ENCODE results near the gene C1QTNF3.
A peak's percentile ranks its signal among the peaks of the same experiment; 100 is the strongest.
"Not testable (repeated sequence)": the region's sequence is repeated elsewhere in the genome, so short reads cannot be mapped to it uniquely, and the experiment has no call there.

The C1QTNF3 gene

DNA sequence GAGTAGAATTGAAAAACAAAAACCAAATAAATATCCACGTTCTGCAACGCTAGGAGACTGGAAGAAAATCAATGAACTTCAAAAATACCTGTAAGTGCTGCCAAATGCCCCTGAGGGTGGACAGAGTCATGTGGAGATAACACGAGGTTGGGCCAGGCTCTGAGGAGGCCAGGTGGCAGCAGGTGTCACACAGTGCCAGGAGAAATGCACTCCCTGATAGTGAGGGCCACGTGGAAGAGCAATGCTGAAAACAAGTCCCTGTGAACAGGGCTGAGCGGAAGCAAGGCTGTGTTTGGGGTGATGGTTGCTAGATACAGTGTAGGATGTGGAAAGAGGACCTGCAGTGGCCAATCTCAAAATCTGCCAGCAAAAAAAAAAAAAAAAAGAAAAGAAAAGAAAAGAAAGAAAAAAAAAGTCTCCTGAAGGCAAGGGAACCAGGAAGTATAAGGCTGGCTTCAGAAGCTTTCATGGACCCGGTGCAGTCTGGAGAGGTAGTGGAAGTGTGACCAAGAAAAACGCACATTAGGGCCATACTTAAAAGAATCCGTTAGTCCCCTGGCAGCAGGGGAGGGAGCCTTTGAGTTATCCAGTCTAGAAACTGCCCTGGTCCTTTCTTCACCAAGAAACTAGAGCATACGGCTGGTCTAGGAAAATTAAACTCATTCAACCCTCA, 16.8 kb downstream of the C1QTNF3 start:
- no peak for DNase-seq (ENCODE audit: low read depth in 2 of 2, low spot score in 1 of 2)

DNA sequence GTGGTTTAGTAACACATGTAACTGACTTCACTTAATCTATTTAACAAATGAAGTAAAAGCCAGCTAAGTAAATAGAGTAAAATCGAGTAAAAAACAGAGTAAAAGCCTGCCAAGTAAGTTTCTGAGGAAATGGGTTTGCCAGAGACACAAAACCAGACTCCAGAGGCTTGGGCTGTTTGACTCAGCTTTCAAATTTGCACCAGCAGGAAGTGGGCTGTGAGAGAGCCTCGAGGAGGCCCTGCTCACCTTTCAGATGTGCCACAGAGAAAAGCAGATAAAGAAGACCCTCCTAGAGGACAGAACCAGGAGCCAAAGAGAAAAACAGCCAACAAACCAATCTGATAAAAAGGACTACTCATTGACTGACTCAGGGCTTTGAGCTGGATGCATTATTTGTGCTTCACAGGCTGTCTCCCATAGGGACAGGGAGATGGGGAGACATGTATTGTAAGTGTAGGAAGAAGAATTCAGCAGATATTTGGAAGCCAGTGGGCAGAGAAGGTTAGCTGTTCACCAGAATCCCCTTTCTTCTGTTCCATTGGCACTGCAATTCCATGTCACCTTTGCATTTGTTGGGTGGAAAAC, 20.8 kb downstream of the C1QTNF3 start:
- DNase-seq (ENCODE audit: low read depth in 2 of 2, low spot score in 1 of 2), result no peak

DNA sequence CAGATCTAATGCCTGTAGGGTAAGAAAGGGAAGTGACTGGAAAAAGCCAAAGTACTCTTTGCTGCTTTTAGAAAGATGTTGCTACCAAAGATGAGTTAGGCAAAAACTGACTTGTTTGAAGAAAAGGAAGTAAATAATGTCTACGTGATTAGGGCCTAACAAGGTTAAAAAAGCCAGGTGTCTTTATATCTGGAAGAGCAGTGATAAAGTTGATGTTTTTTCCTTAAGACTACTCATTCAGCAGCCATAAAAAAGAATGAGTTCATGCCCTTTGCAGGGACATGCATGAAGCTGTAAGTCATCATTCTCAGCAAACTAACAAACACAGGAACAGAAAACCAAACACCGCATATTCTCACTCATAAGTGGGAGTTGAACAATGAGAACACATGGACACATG, 21.7 kb downstream of the C1QTNF3 start:
- DNase-seq (ENCODE audit: low read depth in 2 of 2, low spot score in 1 of 2), result no peak

DNA sequence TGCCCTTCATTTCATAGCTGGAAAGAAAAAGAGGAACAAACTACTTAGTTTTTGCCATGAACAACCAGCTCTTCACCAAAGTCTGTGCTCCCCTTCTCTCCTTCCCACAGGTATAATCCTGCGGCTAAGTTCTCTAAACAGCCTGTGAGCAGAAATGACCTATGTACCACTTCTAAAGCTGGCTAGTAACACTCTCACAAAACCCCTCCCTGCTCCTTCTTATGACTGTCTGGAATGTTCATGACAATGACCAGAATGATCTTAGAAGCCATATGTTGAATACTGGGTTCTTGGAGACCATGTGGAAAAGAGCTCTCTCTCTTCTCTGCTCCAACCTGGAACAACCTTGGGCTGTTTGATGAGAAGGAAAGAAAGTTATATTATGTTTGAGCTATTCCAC, 22.3 kb downstream of the C1QTNF3 start:
- DNase-seq (ENCODE audit: low read depth in 2 of 2, low spot score in 1 of 2), result no peak

DNA sequence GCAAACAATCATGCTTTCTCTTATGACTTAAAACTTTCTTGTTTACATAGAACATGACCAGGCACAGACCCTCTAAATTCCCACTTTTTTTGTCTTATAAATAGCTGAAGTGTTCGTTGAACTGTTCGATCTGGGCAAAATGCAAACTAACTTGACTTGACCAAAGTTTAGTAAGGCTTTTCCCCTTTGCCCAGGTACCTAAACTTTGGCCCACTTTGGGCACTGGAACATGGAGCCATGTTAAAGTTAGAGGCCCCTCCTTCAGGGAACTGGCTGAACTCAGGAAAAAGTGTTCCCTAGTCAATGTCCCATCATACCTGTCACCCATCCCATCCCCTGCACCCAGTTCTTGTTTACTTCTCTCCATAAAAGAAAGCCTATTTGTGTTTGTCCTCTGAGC, 25.8 kb downstream of the C1QTNF3 start:
- DNase-seq (ENCODE audit: low read depth in 2 of 2, low spot score in 1 of 2), result no peak

DNA sequence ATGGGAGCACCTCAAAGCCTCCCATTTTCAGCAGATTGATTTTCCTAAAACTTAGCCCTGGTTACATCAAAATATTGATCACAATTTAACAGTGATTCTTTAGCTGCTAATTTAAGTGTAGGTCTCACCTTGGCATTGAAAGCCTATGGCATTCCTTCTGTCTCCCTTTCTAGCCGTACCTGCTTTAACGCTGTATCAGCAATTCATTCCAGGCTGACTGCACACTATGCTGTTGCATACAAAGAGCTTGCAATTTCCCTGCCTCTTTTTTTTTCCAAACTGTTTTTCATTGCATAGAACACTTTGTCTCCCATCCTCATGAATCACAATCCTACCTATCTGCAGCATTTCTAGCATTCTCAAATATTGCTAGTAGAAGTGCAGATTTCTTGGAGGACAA, 26.3 kb downstream of the C1QTNF3 start:
- DNase-seq (ENCODE audit: low read depth in 2 of 2, low spot score in 1 of 2), result no peak

DNA sequence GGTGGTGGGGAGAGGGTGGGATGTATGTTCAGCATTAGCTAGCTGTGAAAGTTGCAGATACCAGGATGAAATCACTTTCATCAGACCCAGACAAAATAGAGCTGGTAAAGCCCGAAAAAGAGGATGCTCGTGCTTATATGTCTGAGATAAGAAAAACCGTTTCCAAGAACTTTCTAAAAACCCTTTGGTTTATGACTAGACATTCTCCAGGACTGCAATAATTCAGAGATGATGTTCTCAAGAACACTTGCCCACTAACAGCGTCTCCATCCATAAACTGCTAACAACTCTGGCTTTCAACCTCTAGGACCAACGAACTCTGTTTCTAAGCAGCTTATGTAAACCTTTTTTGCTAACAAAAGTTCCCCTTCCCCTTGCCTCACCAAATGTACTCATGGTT, 26.8 kb downstream of the C1QTNF3 start:
- no peak for DNase-seq (ENCODE audit: low read depth in 2 of 2, low spot score in 1 of 2)

DNA sequence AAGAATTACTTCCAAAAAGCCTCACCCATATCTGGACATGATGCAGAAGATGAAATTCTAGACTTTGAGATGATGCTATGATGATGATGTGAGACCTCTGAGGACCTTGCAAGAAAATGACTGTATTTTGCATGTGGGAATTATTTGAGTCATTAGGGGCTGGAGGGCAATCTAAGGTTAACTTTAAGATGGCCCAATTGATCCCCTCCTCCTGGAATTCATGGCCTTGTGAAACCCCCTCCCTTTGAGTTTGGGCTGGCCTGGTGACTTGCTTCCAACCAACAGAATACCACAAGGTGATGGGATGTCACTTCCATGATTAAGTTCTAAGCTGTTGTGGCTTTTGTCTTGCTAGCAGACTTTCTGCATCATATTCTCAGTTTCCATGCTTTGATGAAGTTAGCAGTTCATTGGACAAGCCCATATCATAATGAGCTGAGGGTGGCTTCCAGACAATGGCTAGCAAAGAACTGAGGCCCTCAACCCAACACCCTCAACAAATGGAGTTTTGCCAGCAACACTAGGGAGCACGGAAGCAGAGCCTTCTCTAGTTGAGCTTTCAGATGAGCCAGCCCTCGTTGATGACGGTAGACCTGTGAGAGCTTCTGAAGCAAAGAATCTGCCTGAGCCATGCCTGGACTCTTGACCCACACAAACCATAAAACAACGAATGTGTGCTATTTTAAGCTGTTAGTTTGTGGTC, 27.7 kb downstream of the C1QTNF3 start:
- DNase-seq (ENCODE audit: low read depth in 2 of 2, low spot score in 1 of 2), result no peak

DNA sequence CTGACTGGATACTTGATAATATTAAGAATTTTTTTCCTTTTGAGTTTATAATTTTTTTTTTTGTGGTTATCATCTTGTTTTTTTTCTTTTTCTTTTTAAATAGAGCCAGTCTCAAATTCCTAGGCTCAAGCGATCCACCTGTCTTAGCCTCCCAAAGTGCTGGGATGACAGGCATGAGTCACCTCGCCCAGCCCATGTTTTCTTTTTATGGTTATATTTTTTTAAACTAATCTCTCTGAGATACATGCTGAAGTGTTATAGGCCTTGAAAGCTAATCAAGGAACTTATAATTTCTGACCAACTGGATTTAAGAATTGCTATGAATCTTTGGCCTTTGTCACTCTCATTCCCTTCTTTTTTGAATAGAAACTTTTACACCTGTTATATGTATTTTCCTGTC, 28.4 kb downstream of the C1QTNF3 start:
- no peak for DNase-seq (ENCODE audit: low read depth in 2 of 2, low spot score in 1 of 2)

DNA sequence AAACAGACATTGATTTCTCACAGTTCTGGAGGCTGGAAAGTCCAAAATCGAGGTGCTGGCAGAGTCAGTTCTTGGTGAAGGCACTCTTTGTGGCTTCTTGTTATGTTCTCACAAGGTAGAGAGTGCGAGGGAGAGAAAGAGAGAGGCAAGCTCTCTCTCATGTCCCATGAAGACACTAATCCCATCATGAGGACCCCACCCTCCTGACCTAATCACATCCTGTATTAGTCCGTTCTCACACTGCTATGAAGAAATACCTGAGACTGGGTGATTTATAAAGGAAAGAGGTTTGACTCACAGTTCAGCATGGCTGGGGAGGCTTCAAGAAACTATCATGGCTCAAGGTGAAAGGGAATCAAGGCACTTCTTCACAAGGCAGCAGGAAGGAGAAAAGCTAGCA, 29.5 kb downstream of the C1QTNF3 start:
- no peak for DNase-seq (ENCODE audit: low read depth in 2 of 2, low spot score in 1 of 2)

DNA sequence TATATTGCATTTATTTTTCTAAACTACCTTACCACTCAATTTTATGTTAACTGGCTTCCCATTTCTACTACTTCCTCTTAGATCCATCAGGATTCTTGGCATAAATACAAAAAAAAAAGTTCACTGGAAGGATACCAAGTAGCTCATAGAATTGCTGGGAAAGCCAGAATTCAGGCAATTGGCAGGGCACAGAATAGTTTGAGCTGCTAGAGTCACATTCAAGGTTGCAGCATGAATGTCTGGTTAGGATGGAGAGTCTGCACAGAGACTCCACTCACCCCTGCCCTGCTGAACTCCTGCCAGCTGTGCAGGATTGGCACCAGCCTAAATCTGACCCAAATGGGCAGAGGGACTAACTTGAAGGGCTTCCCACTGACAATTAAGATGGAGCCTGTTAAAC, 30.2 kb downstream of the C1QTNF3 start:
- no peak for DNase-seq (ENCODE audit: low read depth in 2 of 2, low spot score in 1 of 2)

DNA sequence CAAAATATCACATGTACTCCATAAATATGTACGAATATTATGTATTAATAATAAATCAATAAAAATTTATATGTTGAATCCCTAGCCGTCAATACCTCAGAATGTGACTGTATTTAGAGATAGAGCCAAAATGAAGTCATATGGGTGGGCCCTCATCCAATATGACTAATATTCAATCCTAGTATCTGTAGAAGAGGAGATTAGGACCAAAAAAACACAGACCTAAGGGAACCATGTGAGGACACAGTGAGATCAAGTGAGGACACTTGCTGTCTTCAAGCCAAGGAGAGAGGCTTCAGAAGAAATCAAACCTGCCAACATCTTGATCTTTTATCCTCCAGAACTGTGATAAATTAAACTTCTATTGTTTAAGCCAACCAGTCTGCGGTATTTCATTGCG, 31.5 kb downstream of the C1QTNF3 start:
- no peak for DNase-seq (ENCODE audit: low read depth in 2 of 2, low spot score in 1 of 2)

DNA sequence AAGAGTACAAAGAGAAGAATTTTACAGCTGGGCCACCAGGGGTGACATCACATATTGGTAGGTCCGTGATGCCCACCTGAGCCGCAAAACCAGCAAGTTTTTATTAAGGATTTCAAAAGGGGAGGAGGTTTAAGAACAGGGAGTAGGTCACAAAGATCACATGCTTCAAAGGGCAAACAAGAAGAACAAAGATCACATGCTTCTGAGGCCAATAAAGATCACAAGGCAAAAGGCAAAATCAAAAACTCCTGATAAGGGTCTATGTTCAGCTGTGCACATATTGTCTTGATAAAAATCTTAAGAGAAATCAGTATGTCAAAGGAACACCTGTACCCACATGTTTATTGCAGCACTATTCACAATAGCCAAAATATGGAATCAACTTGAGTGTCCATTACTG, 32.9 kb downstream of the C1QTNF3 start:
- DNase-seq (ENCODE audit: low read depth in 2 of 2, low spot score in 1 of 2), result not testable (repeated sequence)

DNA sequence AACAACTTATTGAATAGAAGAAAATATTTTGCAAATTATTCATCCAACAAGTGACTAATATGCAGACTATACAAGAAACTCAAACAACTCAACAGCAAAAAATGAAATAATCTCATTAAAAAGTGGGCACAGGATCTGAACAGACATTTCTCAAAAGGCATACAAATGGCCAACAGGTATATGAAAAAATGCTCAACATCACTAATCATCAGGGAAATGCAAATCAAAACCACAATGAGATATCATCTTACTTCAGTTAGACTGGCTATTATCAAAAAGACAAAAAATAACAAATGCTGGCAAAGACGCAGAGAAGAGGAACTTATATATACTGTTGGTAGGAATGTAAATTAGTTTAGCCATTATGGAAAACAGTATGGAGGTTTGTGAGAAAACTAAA, 33.4 kb downstream of the C1QTNF3 start:
- DNase-seq (ENCODE audit: low read depth in 2 of 2, low spot score in 1 of 2), result no peak

DNA sequence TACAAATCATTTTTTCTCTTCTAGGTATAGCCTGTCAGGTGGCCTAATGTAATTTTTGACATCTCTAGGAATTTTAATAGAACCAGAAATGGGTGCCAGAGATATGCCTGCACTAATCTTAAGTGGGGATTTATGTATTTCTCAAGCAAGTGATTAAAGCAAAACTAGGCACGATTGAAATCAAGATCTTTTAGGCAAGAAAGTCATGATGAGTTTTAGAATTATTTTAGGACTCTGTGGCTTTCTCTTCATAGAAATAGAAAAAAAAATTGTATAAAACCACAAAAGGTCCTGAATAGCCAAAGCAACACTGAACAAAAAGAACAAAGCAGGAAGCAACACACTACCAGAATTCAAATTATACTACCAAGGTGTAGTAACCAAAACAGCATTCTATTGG, 34.2 kb downstream of the C1QTNF3 start:
- DNase-seq (ENCODE audit: low read depth in 2 of 2, low spot score in 1 of 2), result no peak

DNA sequence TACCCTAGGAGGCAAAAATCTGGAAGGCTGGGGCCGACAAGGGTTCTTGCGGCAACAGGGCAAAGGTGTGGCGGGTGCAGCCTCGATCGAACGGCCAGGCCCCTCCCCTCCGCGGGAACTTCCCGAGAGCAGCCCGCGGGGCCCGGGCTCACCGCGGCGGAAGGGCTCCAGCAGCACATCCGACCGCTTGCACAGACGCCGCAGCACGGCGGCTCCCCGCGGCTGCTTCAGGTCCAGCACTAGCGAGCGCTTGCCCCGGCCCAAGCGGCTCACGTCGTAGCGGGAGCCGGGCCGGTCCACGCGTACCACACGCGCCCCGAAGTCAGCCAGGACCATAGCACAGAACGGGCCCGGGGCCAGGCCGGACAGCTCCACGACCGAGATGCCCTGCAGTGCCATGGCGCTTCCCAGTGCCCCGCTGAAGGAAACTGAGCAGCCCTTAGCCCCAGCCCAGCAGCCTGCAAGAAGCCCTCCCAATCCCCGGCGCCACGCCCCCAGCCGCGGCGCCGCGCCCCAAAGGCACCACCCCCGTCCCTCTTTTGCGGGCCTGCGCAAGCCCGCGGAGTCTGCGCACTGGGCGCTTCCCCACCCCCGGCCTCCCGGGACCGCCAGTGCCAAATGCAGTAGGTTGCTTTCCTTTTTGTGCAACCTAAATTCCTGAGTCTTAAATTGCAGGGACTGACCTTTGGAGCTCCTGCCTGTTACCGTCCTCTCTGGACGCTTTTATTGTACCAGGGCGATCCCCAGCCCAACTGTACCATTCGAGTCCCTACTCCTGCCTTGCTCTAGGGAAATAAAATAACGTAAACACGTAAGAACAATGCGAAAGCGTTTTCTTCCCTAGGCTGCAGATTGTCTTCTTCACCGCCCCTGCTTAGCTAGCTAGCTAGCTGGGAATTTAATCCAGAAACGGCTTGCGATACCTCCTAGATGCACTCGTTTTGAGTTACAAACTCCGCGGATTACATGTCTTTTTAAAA, 35.1 kb downstream of the C1QTNF3 start, which contains the start of gene AMACR:
AMACR (minus strand) TSS at position 430 of the 980 bp plus-strand sequence; CDS start at position 399, 31 bp downstream.
- peak; percentile 65 to 81 for DNase-seq (ENCODE audit: low read depth in 2 of 2, low spot score in 1 of 2)

DNA sequence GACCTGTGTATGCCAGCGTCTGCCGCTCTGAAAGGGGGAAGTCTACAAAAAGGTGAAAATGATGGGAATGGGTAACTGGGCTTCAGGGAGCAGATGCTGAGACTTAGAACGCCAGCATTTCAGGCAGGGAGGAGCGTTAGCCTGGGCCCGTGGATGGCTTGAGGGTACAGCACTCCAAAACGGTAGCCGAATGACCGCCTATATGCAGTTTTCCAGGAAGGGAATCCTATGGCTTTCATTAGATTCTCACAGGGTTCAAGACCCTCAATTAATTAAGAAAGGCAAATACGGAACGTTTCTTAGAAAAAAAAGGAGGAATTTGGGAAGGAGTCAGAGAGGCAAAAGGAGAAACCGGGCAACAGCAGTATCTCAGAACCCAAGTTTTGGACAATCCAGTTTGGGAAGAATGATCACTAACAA, 35.8 kb downstream of the C1QTNF3 start:
- no peak for DNase-seq (ENCODE audit: low read depth in 2 of 2, low spot score in 1 of 2)

DNA sequence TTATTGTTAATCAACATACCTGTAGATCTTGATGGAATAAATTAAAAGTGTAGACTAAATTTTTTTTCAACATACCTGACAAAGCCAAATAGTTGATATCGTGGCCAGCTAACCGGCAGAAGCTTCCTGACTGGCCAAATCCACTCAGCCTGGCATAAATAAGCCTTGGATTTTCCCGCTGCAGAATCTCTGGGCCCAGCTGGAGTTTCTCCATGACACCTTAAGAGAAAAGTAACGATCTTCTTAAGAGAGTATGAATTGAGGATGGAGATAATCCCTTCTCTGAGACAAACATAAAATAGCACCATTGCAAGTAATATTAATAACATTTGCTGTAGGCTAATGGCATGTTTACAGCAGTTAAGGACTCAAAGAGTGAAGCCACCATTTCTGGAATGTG, 37.3 kb downstream of the C1QTNF3 start:
- no peak for DNase-seq (ENCODE audit: low read depth in 2 of 2, low spot score in 1 of 2)

DNA sequence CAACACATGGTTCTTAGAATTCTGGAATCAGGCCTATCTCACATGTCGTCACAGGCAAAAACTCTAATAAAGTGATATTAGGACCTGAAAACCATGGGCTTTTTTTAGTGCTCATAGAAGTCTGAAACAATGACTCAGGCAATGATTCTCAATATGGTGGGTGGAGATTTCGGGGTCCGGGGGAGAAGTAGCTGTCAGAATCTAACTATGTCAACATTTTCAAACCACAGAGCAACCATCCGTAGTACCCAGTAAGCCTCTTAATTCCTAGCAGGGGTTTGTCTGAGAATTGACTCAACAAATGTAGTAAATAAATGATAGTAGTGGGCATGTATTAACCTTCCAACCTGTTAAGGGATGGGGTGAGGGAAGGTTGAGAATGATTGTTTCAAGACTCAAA, 37.8 kb downstream of the C1QTNF3 start:
- DNase-seq (ENCODE audit: low read depth in 2 of 2, low spot score in 1 of 2), result no peak

DNA sequence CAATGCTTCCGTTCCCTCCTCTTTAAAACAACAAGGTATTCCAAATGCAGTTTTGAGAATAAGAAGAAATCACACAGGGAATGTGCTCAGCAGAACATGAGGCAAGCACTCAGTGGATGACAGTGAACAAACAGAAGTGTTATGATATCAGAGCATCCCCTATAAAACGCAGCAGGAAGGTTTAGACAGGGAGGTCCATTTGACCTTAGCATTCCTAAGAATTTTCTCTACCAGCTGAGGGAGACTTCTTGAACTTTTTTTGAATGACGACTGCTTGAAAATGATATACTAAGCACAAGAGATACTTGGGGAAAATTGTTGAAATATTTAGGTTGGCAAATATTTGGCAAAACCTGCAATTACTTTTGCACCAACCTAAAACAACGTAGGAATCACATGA, 39.1 kb downstream of the C1QTNF3 start:
- no peak for DNase-seq (ENCODE audit: low read depth in 2 of 2, low spot score in 1 of 2)

DNA sequence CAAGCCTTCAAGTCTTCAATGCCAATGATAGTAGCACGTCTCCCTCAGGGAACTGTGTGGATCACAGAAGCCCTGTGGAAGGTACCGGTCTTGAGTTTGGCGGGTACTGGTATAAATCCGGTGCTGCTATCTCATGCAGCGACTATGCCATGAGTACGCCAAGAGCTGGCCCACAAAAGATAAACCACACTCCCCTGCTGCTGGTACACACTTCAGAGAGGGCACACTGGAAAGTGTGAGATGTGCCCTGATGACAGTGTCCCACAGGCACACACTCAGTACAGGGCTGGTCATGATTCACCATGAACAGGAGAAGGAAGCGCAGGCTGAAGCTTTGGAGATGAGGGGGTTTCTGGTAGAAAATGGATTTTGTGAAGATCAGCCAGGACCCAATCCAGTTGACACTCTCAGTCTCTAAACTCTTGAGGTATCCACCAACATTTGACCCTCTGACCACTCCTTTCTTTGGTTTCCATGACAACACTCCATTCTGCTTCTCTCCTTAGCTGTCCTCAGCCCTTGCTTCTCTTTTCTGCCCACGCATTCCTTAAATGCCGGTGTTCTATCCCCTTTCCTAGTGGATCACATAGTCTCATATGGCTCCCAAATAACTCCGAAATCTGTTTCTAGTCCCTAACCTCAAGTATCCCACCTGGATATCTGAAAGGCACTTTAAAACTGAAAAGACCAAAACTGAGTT, 40.2 kb downstream of the C1QTNF3 start:
- no peak for DNase-seq (ENCODE audit: low read depth in 2 of 2, low spot score in 1 of 2)
